ENCODE measurements around the gene FREM1.

DNA sequence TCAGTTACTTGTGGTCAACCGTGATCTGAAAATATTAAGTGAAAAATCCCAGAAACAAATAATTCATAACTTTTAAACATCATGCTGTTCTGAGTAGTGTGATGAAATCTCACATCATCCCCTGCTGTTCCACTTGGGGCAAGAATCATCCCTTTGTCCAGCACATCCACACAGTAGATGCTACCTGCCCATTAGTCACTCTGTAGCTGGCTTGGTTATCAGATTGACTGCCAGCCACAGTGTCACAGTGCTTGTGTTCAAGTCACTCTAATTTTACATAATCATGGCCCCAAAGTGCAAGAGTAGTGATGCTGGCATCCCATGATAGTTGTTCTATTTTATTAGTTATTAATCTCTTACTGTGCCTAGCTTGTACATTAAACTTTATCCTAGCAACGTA is 148.6 kb downstream of the FREM1 start:
- TF ChIP-seq, protein P1, sequence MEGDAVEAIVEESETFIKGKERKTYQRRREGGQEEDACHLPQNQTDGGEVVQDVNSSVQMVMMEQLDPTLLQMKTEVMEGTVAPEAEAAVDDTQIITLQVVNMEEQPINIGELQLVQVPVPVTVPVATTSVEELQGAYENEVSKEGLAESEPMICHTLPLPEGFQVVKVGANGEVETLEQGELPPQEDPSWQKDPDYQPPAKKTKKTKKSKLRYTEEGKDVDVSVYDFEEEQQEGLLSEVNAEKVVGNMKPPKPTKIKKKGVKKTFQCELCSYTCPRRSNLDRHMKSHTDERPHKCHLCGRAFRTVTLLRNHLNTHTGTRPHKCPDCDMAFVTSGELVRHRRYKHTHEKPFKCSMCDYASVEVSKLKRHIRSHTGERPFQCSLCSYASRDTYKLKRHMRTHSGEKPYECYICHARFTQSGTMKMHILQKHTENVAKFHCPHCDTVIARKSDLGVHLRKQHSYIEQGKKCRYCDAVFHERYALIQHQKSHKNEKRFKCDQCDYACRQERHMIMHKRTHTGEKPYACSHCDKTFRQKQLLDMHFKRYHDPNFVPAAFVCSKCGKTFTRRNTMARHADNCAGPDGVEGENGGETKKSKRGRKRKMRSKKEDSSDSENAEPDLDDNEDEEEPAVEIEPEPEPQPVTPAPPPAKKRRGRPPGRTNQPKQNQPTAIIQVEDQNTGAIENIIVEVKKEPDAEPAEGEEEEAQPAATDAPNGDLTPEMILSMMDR (IDR thresholded peaks at IDR 0.05), result no peak
- no peak for TF ChIP-seq POLR2A (IDR thresholded peaks at IDR 0.05)
- TF ChIP-seq EP300 (IDR thresholded peaks at IDR 0.05), result no peak
- no peak for TF ChIP-seq POLR2AphosphoS5 (IDR thresholded peaks at IDR 0.05)
